ENCODE results near the gene NPFFR2.
"Not testable (repeated sequence)": the region's sequence is repeated elsewhere in the genome, so short reads cannot be mapped to it uniquely, and the experiment has no call there.

NPFFR2 gene

GRCh38 chr4:72112514-72113156, 80.8 kb downstream of the NPFFR2 start:
- DNase-seq = no peak

- DNase-seq = no peak
Observed at GRCh38 chr4:72118017-72118416, 86.2 kb downstream of the NPFFR2 start.

GRCh38 chr4:72119946-72120345, 88.1 kb downstream of the NPFFR2 start:
- DNase-seq = no peak

GRCh38 chr4:72128741-72129140, 96.9 kb downstream of the NPFFR2 start:
- DNase-seq = no peak

GRCh38 chr4:72136429-72136828, 104.6 kb downstream of the NPFFR2 start:
- DNase-seq = no peak

GRCh38 chr4:72139997-72140396, 108.2 kb downstream of the NPFFR2 start:
- DNase-seq = not testable (repeated sequence)

GRCh38 chr4:72144241-72144640, 112.4 kb downstream of the NPFFR2 start:
- no peak for DNase-seq

- no peak for DNase-seq
Observed at GRCh38 chr4:72152731-72153130, 120.9 kb downstream of the NPFFR2 start.

GRCh38 chr4:72153634-72154033, 121.8 kb downstream of the NPFFR2 start:
- DNase-seq = not testable (repeated sequence)

GRCh38 chr4:72169285-72169684, 137.5 kb downstream of the NPFFR2 start:
- DNase-seq = not testable (repeated sequence)

GRCh38 chr4:72169861-72170260, 138.1 kb downstream of the NPFFR2 start:
- DNase-seq = no peak

GRCh38 chr4:72171761-72172160, 140.0 kb downstream of the NPFFR2 start:
- DNase-seq = no peak

GRCh38 chr4:72179342-72179741, 147.5 kb downstream of the NPFFR2 start:
- no peak for DNase-seq

GRCh38 chr4:72186714-72187113, 154.9 kb downstream of the NPFFR2 start:
- DNase-seq = no peak

- DNase-seq = no peak
Observed at GRCh38 chr4:72194046-72194445, 162.2 kb downstream of the NPFFR2 start.

GRCh38 chr4:72194453-72194852, 162.7 kb downstream of the NPFFR2 start:
- no peak for DNase-seq
